HG03159 (cell line): ENCODE data around the gene NRIP2.
"Not testable (repeated sequence)": the region's sequence is repeated elsewhere in the genome, so short reads cannot be mapped to it uniquely, and the experiment has no call there.

ENCODE experiments used
- ATAC-seq: cut with Tn5 transposase; IDR thresholded peaks from one replicate; pipeline ENCODE4 v1.9.1; 2021; ENCODE audit warnings: mild to moderate bottlenecking, moderate library complexity; ENCODE audit not compliant: unreplicated experiment

Gene NRIP2

GRCh38 chr12:2834581-2835491 lies at the start of gene NRIP2:
TSS of gene NRIP2 (minus strand) at chr12:2835035. CDS start at chr12:2834983, 52 bp downstream.
- no peak for ATAC-seq

GRCh38 chr12:2879853-2880252 lies 45.0 kb upstream of the NRIP2 start:
- ATAC-seq: no peak

GRCh38 chr12:2877953-2878732 lies 43.3 kb upstream of the NRIP2 start:
- ATAC-seq: no peak

DNA sequence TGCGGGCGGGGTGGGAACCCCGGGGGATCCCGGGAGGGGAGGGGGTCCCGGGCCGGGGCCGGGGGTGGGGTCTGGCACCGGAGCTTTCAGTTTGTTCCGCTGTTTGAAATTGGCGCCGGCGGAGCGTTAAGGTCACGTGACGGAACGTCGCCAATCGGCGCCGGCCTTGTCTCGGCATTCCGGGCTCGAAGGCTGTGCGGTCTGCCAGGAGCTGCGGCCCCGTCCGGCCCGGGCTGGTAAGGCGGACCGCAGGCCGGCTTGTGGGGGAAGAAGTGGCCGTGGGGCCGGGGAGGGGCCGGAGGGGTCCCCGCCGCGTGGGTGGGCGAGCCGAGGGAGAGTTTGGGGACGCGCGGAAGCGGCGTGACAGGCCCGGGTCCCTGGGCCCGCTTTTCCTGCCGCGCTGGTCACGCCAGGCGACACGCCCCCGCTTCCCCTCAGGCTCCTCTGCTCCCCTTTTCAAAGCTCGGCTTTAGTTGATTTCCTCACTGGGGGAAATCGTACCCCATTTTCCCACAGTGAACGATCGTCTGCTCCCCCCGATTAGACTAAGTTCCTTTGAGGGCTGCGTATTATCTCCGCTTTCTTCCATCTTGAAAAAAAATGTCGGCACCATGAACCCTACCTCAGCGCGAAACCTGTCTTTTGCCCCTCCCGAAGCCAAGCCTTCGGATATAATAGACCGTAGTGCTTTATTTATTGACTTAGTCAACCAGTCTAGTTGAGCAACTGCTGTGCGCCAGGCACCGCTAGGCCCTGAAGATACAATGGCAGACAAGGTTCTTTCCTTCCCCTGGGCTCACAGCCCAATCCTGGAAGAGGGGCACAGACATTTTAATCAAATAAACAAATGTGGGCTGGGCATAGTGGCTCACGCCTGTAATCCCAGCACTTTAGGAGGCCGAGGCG lies 42.5 kb upstream of the NRIP2 start, which contains the start of the genes FOXM1 and RHNO1:
Gene FOXM1, minus strand, starts transcription at position 128 of the 906 bp plus-strand sequence. CDS start 2,696 bp downstream, outside the sequence.
Gene RHNO1, plus strand, starts transcription at position 177 of the 906 bp plus-strand sequence. CDS start 8,144 bp downstream, outside the sequence.
- peak; percentile 76 for ATAC-seq

DNA sequence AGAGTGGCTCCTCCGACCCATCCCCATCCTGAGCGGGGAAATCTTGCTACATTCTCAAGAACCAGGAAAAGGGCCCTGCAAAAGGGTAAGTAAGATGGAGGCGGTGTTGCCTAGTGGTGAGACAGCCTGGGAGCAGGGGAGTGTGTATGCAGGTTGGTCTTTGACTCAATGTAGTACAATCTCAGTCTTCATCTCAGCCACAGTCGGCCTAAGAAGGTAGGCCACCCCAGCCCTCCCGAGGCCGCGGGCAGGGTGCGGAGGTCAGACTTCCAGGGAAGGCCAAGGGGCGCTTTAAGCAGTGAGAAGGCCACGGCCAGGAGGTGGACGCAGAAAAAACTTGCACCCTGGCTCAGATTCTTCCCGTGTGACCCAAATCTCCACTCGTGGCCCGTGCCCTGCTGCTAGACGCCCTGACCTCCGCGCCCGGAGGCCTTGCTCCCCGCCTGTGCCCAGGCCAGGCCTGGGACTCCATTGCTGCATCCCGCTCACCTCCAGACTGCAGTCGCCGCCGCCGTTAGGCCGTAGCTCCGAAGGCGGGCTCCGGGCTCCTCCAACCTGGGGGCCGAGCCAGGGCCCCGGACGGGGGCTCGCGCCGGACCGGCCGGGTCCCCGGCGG lies 41.7 kb upstream of the NRIP2 start:
- ATAC-seq: peak; percentile 42

- ATAC-seq: not testable (repeated sequence)
Observed at GRCh38 chr12:2868986-2869632, 34.3 kb upstream of the NRIP2 start.

DNA sequence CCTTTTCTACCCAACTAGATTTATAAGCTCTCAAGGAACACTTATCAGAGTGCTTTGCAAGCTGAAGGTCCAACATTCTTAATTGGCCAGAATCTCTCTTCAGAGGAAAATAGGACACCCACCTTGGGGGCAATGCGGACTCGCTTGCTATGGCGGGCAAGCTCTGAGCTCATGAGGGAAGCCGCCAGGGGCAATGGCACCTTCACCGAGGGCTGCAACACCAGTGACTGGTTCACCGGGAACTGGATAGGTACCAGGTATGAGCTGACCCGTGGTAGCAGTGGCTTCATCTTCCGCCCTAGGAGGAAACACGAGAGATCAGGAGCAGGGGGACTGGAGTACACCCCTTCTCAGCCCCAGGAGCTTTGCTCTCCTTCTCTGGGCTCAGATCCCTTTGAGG lies 29.4 kb upstream of the NRIP2 start:
- no peak for ATAC-seq

GRCh38 chr12:2863402-2863801 lies 28.6 kb upstream of the NRIP2 start:
- not testable (repeated sequence) for ATAC-seq

DNA sequence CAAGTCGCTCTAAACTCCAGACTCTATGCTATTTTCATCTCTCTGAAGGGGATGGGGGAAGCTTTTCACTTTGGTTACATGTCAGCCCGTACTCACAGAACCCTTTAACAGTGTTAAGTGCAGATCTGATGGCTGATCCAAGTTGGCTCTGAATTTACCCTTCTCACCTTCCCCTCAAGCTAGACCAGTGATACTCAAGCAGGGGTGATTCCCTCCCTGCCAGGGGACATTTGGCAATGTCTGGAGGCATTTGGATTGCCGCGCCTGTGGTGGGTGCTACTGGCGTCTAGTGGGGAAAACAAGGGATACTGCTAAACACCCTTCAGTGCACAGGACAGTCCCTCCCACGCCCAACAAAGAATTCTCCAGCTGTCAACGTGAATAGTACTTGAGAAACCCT lies 28.0 kb upstream of the NRIP2 start:
- ATAC-seq: no peak

- no peak for ATAC-seq
Observed at GRCh38 chr12:2860170-2860569, 25.3 kb upstream of the NRIP2 start.

GRCh38 chr12:2858944-2859421 lies 24.1 kb upstream of the NRIP2 start:
- ATAC-seq: no peak

- no peak for ATAC-seq
Observed at GRCh38 chr12:2858334-2858733, 23.5 kb upstream of the NRIP2 start.

DNA sequence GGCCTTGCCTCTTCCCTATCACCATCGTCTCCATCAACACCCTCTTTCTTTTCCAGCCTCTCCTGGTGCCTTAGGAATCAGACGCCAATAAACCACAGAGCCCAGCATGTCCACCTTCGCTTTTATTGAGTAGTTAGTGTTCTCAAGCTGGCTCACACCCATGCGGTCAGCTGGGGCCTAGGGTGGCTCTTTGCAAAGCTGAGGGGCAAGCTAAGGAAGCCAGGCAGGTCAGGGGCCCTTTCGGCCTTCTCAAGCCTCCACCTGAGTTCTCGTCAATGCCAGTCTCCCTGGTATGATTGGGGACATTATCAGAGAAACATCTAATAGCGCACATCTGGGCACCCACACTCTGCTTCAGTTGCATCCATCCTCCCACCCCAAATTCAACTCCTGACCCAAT lies 22.7 kb upstream of the NRIP2 start:
- ATAC-seq: no peak

DNA sequence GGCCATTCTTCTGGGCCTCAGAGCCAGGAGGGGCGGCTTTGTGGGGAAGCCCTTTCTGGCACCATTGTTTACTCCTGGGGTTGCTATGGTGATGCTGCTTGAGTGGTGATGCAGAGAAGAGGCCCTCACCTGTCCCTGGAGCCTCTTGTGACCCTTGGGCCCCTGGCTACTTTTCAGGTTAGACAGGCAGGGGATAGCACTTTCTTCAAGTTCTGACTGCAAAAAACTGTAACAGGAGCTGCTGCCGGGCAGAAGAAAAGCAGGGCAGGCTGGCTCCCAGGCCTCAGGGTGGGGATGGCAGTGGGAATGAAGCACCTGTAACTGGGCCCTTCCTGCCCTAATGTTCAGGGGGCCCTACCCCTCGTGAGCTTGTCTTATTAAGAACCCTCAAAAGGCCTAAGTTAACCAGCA lies 22.2 kb upstream of the NRIP2 start, which contains the start of gene TEX52:
Gene TEX52, minus strand, starts transcription at position 19 of the 411 bp plus-strand sequence. Its CDS starts 13 bp downstream, at position 6.
- ATAC-seq: no peak

DNA sequence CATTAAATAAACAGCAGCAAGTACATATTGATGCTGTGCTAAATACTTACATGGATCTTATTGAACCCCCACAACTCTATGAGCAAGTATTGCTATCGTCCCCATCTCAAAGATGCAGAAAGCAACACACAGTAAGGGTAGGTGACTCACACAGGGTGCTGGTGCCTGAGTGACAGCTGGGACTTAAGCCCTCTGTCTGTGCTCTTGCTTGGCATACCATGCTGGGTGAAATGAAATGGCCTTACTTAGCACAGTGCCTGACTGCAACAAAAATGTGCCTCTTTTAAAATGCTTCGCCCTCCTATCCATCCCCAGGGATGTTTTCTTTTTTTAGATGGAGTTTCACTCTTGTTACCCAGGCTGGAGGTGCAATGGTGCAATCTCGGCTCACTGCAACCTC lies 21.2 kb upstream of the NRIP2 start:
- no peak for ATAC-seq

DNA sequence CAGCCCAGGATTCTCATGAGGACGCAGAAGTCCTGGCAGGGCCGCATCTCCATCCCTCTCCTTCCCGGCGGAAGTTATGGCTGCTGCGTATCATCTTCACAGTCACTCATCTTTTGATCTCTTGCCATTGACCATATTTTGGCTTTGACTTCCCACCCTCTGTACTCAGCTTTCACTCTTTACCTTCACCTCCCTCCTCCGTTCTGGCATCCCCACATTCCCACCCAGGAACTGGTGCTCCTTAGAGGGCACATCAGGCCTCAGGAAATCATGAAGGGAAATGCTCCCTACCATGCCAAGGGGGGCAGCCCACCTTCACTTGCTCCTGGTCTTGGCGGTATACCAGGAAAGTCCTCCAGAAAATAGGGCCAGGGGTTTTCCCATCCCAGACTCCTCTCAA lies 20.7 kb upstream of the NRIP2 start:
- ATAC-seq: no peak

DNA sequence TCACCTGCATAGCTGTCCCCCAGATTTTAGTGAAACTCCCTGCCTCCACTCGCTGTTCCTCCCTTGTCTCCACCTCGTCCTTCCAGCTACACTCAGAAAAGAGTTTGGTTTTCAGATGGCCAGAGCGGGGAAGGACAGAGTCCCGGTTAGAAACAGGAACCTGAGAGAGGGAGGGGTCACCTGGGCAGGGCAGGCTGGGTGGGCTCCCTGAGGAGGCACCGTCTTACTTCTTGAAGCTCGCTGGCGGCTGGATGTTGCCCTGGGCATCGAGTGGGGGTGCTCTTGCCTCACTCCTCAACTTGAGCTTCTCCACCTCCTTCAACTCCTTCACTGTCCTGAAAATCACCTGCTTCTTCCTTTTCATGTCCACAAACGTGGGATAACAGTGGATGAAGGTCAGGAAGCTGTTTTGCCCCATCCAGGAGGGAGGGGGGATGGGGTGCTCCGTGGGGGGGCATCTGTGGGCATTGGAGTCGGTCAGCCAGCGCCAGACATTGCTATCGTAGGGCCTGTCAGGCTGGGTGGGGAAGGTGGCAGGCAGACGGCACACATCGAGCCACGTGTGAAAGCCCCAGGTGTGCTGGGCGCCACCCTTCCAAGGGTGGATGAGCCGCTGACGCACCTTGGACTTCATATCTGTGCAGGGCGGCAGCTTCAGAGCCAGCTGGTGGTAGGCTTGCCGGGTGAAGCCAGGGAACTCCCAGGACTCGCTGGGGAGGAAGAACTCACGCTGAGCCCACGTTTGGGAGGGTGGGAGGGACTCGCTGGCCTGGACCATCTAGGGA lies 20.0 kb upstream of the NRIP2 start:
- no peak for ATAC-seq

- ATAC-seq: no peak
Observed at GRCh38 chr12:2853626-2854025, 18.8 kb upstream of the NRIP2 start.

DNA sequence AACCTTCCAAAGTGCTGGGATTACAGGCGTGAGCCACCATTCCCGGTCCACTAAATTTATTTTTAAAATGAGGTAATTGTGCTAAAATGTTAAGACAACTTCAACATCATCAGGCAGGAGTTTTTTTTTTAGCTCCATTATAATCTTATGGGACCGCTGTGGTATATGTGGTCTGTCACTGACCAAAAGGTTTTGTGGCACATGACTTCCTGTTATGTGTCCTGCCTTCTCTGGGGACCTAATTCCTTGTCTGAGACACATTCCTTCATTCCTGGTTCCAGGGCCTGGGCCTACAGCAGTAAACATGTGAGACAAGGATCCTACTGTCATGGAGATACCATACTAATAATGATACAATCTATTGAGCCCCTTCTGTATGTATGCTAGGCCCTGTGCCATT lies 17.1 kb upstream of the NRIP2 start:
- ATAC-seq: no peak
